Endothelial cell (in vitro differentiated cells): Measurements from ENCODE around the gene TTLL13. TPM values are rescaled to one million over a fixed set of nuclear protein-coding genes. Genes with fewer than 3 reads are reported as not detected.
A peak's percentile ranks its signal among the peaks of the same experiment; 100 is the strongest.

Source experiments
- DNase-seq: peaks from one replicate; pipeline ENCODE4 v3.0.0; 2021; ENCODE audit warnings: low spot score
- H3K27ac Mint-ChIP-seq: one replicate; pipeline ENCODE4 v1.8.0; 2021; ENCODE audit warnings: mixed read lengths, inconsistent platforms; ENCODE audit not compliant: unreplicated experiment
- H3K27me3 Mint-ChIP-seq: one replicate; pipeline ENCODE4 v1.8.0; 2021; ENCODE audit warnings: mild to moderate bottlenecking, moderate library complexity, mixed read lengths, inconsistent platforms; ENCODE audit not compliant: unreplicated experiment
- H3K36me3 Mint-ChIP-seq: one replicate; pipeline ENCODE4 v1.8.0; 2021; ENCODE audit warnings: mild to moderate bottlenecking, low read depth, mixed read lengths, inconsistent platforms; ENCODE audit not compliant: unreplicated experiment
- H3K4me1 Mint-ChIP-seq: one replicate; pipeline ENCODE4 v1.8.0; 2021; ENCODE audit warnings: mild to moderate bottlenecking, mixed read lengths, inconsistent platforms; ENCODE audit not compliant: unreplicated experiment
- H3K4me3 Mint-ChIP-seq: one replicate; pipeline ENCODE4 v1.8.0; 2021; ENCODE audit warnings: mild to moderate bottlenecking, mixed read lengths, inconsistent platforms; ENCODE audit not compliant: unreplicated experiment
- H3K9me3 Mint-ChIP-seq: one replicate; pipeline ENCODE4 v1.8.0; 2021; ENCODE audit warnings: mixed read lengths, inconsistent platforms; ENCODE audit not compliant: unreplicated experiment
- CTCF ChIP-seq: fragments of 200-600 bp; sonication (generic); IDR thresholded peaks from one replicate; pipeline ENCODE4 v1.5.0; 2021; ENCODE audit warnings: antibody characterized with exemption; ENCODE audit not compliant: unreplicated experiment
- long read RNA-seq: library from polyadenylated mRNA; unstranded; transcript quantifications from one replicate; pipeline ENCODE4 v2.0.0, GENCODE V29; 2020; ENCODE audit not compliant: unreplicated experiment
- total RNA-seq: library from RNA; stranded (reverse); fragmentation: NEBNext Ultra II Directional; extraction: Animal tissue kit (Norgen Biotek cat#: 25700); gene quantifications from one replicate; pipeline ENCODE4 v1.2.1, GENCODE V29; 2021; ENCODE audit not compliant: unreplicated experiment

Gene TTLL13, protein sequence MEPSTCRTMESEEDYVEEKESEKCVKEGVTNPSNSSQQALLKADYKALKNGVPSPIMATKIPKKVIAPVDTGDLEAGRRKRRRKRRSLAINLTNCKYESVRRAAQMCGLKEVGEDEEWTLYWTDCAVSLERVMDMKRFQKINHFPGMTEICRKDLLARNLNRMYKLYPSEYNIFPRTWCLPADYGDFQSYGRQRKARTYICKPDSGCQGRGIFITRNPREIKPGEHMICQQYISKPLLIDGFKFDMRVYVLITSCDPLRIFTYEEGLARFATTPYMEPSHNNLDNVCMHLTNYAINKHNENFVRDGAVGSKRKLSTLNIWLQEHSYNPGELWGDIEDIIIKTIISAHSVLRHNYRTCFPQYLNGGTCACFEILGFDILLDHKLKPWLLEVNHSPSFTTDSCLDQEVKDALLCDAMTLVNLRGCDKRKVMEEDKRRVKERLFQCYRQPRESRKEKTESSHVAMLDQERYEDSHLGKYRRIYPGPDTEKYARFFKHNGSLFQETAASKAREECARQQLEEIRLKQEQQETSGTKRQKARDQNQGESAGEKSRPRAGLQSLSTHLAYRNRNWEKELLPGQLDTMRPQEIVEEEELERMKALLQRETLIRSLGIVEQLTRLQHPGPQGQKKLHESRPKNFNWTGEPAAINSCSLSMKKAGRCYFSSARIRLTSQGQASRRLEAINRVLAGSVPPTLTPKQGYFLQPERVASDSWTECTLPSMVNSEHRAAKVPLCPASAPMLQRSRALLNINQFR
- total RNA-seq: not detected
- long read RNA-seq, partial matches to known transcripts: 0 of 1 reads
- long read RNA-seq, other reads (novel, unspliced or antisense): 1 of 1 reads

- H3K27ac Mint-ChIP-seq: no peak within 1 kb of the TSS
Observed at GRCh38 chr15:90249203-90249863, at the start of gene TTLL13. Gene TTLL13, plus strand, starts transcription at chr15:90249556. Its CDS starts 1,075 bp downstream, at chr15:90250631.

DNA sequence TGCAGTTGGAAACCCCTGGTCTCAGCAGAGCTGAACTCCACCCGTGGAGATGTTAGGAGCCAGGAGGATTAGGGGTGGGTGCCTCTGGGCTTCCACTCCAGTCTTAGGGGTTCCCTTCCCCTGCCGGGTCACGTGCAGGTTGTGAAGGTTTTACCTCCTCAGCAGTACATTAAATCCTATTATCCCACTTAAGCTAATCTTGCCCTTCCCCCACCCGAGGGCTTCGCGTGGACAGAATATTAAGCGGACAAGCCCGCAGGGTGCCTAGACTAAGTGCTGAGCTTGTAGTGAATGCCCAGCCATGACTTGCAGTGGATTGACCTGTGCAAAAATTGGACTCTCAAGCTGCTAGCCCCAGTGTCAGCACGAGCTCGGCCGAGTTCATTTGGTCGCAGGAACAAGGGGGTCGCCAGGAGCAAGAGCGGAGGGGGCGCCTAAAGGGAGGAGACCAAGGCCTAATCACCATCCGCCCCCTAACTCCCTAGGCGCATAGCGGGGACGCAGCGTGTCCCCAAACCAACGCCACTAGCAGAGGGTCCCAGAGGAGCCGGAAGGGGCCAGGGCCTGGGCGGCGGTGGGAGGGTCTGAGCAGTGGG is 48.7 kb upstream of the TTLL13 start:
- TF ChIP-seq CTCF: no peak
- no peak overlapping the region for H3K27ac Mint-ChIP-seq
- DNase-seq: no peak
- peaks cover 9% of the 10 kb centered on the region for H3K4me1 Mint-ChIP-seq
- H3K36me3 Mint-ChIP-seq: peaks cover 5% of the 10 kb centered on the region
- peaks cover 7% of the 10 kb centered on the region for H3K27me3 Mint-ChIP-seq
- peak overlapping the region; percentile 95 for H3K4me3 Mint-ChIP-seq
- no peaks in the 10 kb centered on the region for H3K9me3 Mint-ChIP-seq

More at GRCh38 chr15:90249203-90249863, at the start of gene TTLL13:
- H3K4me3 Mint-ChIP-seq: peak within 1 kb of the TSS; percentile 60
- H3K4me1 Mint-ChIP-seq: peaks cover 2% of the 10 kb centered on the region
- H3K27me3 Mint-ChIP-seq: peaks cover 3% of the 10 kb centered on the region
- peak; percentile 98 for DNase-seq
- no peaks in the 10 kb centered on the region for H3K9me3 Mint-ChIP-seq
- TF ChIP-seq CTCF: no peak
- peaks cover under 1% of the 10 kb centered on the region for H3K36me3 Mint-ChIP-seq

DNA sequence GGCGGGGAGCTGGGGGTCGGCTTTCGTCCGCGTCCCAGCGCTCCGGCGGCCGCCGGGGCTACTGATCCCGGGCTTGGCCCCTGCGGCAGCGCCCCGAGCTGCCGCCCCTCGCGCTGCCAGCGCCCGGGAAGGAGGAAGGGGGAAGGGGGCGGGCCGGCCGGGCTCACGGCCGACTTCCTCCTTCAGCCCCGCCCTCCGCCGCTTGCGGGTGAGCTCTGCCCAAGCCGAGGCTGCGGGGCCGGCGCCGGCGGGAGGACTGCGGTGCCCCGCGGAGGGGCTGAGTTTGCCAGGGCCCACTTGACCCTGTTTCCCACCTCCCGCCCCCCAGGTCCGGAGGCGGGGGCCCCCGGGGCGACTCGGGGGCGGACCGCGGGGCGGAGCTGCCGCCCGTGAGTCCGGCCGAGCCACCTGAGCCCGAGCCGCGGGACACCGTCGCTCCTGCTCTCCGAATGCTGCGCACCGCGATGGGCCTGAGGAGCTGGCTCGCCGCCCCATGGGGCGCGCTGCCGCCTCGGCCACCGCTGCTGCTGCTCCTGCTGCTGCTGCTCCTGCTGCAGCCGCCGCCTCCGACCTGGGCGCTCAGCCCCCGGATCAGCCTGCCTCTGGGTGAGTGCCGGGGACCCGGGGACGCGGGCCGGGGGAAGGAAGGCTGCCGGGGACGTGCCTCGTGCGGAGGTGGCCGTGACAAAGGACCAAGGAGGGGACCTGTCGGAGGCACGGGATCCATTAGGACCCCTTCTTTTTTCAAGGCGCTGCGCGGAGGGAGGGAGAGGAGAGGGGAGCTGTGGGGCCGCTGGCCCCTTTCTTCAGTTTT is 48.0 kb upstream of the TTLL13 start, which contains the start of gene SEMA4B:
SEMA4B (plus strand) TSS at position 201 of the 814 bp plus-strand sequence; CDS start at position 450, 249 bp downstream.
- Mint-ChIP-seq H3K27me3 (peaks cover 7% of the 10 kb centered on the region), H3K4me3 (peak within 1 kb of the TSS; percentile 95), H3K4me1 (peaks cover 9% of the 10 kb centered on the region), H3K27ac (no peak within 1 kb of the TSS), H3K9me3 (no peaks in the 10 kb centered on the region), H3K36me3 (peaks cover 5% of the 10 kb centered on the region)
- no peak for TF ChIP-seq CTCF
- peak; percentile 57 for DNase-seq

- H3K36me3 Mint-ChIP-seq: peaks cover 5% of the 10 kb centered on the region
- TF ChIP-seq CTCF: no peak
- peaks cover 9% of the 10 kb centered on the region for H3K4me1 Mint-ChIP-seq
- H3K27me3 Mint-ChIP-seq: peaks cover 7% of the 10 kb centered on the region
- DNase-seq: no peak
- no peak overlapping the region for H3K27ac Mint-ChIP-seq
- H3K4me3 Mint-ChIP-seq: peak overlapping the region; percentile 92
- no peaks in the 10 kb centered on the region for H3K9me3 Mint-ChIP-seq
Observed at GRCh38 chr15:90201944-90202375, 47.4 kb upstream of the TTLL13 start.
